Tibial nerve (tissue), 4 donors: ENCODE results near the gene EPHA10. TPM values are rescaled to one million over a fixed set of nuclear protein-coding genes. Genes with fewer than 3 reads are reported as not detected.
A peak's percentile ranks its signal among the peaks of the same experiment; 100 is the strongest.
"Not testable (repeated sequence)": the region's sequence is repeated elsewhere in the genome, so short reads cannot be mapped to it uniquely, and the experiment has no call there.

Source experiments
- DNase-seq, 2 donors: peaks; one replicate each; pipeline ENCODE4 v3.0.0-alpha.2; 2019; ENCODE audit warnings: low spot score in 2 of 2
- H3K27ac ChIP-seq, 4 donors: fragments of 200-600 bp; sonication (generic) in 3 of 4; one replicate each; pipeline ENCODE4 v1.5.1; 2017 to 2019; ENCODE audit warnings: mild to moderate bottlenecking in 1 of 4
- H3K27me3 ChIP-seq, 2 donors: fragments of 200-600 bp; sonication (generic) in 1 of 2; one replicate each; pipeline versions ENCODE4 v1.5.1 to v1.6.0; 2017 to 2019
- H3K36me3 ChIP-seq, 3 donors: fragments of 200-600 bp; sonication (generic); one replicate each; pipeline ENCODE4 v1.5.1; 2018 to 2019
- H3K4me1 ChIP-seq, 4 donors: fragments of 200-600 bp; sonication (generic) in 3 of 4; one replicate each; pipeline ENCODE4 v1.5.1; 2017 to 2019
- H3K4me3 ChIP-seq, 4 donors: fragments of 200-600 bp; sonication (generic) in 3 of 4; one replicate each; pipeline ENCODE4 v1.5.1; 2017 to 2019; ENCODE audit warnings: mild to moderate bottlenecking in 1 of 4, moderate library complexity in 1 of 4
- H3K9me3 ChIP-seq, 4 donors: fragments of 200-600 bp; sonication (generic) in 3 of 4; one replicate each; pipeline ENCODE4 v1.5.1; 2017 to 2019
- CTCF ChIP-seq, 5 experiments: fragments of 200-600 bp in 3 of 5; fragments of 450-650 bp in 2 of 5; sonication (generic) in 3 of 5; IDR thresholded peaks; one replicate each; pipeline ENCODE4 v1.5.1; 2016 to 2019; ENCODE audit warnings: antibody characterized with exemption in 5 of 5, mild to moderate bottlenecking in 3 of 5, moderate library complexity in 2 of 5
- EP300 ChIP-seq, 2 donors: sonication (generic); formaldehyde crosslinking; IDR thresholded peaks; one replicate each; pipeline ENCODE4 v1.6.1; 2017; ENCODE audit warnings: antibody characterized with exemption in 2 of 2, mild to moderate bottlenecking in 1 of 2
- POLR2A ChIP-seq, 2 donors: fragments of 450-650 bp; IDR thresholded peaks; one replicate each; pipeline ENCODE4 v1.6.1; 2017; ENCODE audit warnings: antibody characterized with exemption in 2 of 2, mild to moderate bottlenecking in 2 of 2, moderate library complexity in 2 of 2
- WGBS, 2 donors: methylation state at CpG; one replicate each; pipeline ENCODE4 v1.1.5; 2018; 5-methylcytosine and 5-hydroxymethylcytosine counted together
- total RNA-seq, 4 donors: library from RNA; depleted of rRNA; stranded (reverse); fragments of >200 nt; gene quantifications; one replicate each; pipeline ENCODE4 v1.1.0, GENCODE V29; 2016

Gene EPHA10
- total RNA-seq, 4 donors from 2014 or later: under 0.01 to 0.30 (median 0.21) TPM; not detected in 1

GRCh38 chr1:37792943-37793686 lies 28.2 kb upstream of the EPHA10 start:
- Histone ChIP-seq H3K27ac (no peak overlapping the region), H3K4me1 (peaks cover 0 to 27% (median 15%) of the 10 kb centered on the region in 4 donors), H3K4me3 (peak overlapping the region; percentile 29 to 65 (median 52)), H3K36me3 (peaks cover 0 to 12% (median 0%) of the 10 kb centered on the region in 3 donors), H3K27me3 (peaks cover 0 to 16% of the 10 kb centered on the region in 2 donors), H3K9me3 (no peaks in the 10 kb centered on the region)
- TF ChIP-seq CTCF (IDR thresholded peaks at IDR 0.05) (no peak), POLR2A (IDR thresholded peaks at IDR 0.05) (no peak), EP300 (IDR thresholded peaks at IDR 0.05) (no peak)
- DNase-seq: no peak
- 32 to 40% methylated on average over 21 to 29 of the region's 36 CpGs for WGBS, 2 donors

- H3K27ac ChIP-seq: no peak overlapping the region
- TF ChIP-seq POLR2A (IDR thresholded peaks at IDR 0.05) (no peak), CTCF (IDR thresholded peaks at IDR 0.05) (no peak), EP300 (IDR thresholded peaks at IDR 0.05) (no peak)
- H3K36me3 ChIP-seq: no peaks in the 10 kb centered on the region
- WGBS, 2 donors: 76 to 83% methylated on average over 17 of the region's 17 CpGs
- H3K4me1 ChIP-seq: no peaks in the 10 kb centered on the region
- H3K9me3 ChIP-seq: no peaks in the 10 kb centered on the region
- H3K4me3 ChIP-seq: no peak overlapping the region
- peaks cover 0 to 21% of the 10 kb centered on the region in 2 donors for H3K27me3 ChIP-seq
- no peak for DNase-seq
Observed at GRCh38 chr1:37782491-37782890, 17.6 kb upstream of the EPHA10 start.

- Histone ChIP-seq H3K27ac (no peak overlapping the region), H3K4me1 (no peaks in the 10 kb centered on the region), H3K4me3 (no peak overlapping the region), H3K9me3 (peaks cover 0 to 2% (median 0%) of the 10 kb centered on the region in 4 donors), H3K36me3 (no peaks in the 10 kb centered on the region), H3K27me3 (peaks cover 0 to 12% of the 10 kb centered on the region in 2 donors)
- DNase-seq: no peak
- 90 to 91% methylated on average over 3 of the region's 3 CpGs for WGBS, 2 donors
- TF ChIP-seq POLR2A (IDR thresholded peaks at IDR 0.05) (no peak), EP300 (IDR thresholded peaks at IDR 0.05) (no peak), CTCF (IDR thresholded peaks at IDR 0.05) (no peak)
Observed at GRCh38 chr1:37778654-37779053, 13.7 kb upstream of the EPHA10 start.

- no peak for DNase-seq
- WGBS, 2 donors: 84 to 90% methylated on average over 3 to 4 of the region's 4 CpGs
- Histone ChIP-seq H3K36me3 (no peaks in the 10 kb centered on the region), H3K4me1 (no peaks in the 10 kb centered on the region), H3K27me3 (no peaks in the 10 kb centered on the region), H3K27ac (no peak overlapping the region), H3K9me3 (peaks cover 0 to 9% (median 0%) of the 10 kb centered on the region in 4 donors), H3K4me3 (no peak overlapping the region)
- TF ChIP-seq EP300 (IDR thresholded peaks at IDR 0.05) (no peak), POLR2A (IDR thresholded peaks at IDR 0.05) (no peak), CTCF (IDR thresholded peaks at IDR 0.05) (no peak)
Observed at GRCh38 chr1:37776946-37777516, 12.1 kb upstream of the EPHA10 start.

GRCh38 chr1:37771440-37771839 lies 6.5 kb upstream of the EPHA10 start:
- H3K27me3 ChIP-seq: peaks cover 0 to 30% of the 10 kb centered on the region in 2 donors
- H3K4me3 ChIP-seq, H3K27ac ChIP-seq, H3K9me3 ChIP-seq, H3K36me3 ChIP-seq, H3K4me1 ChIP-seq, DNase-seq: not testable (repeated sequence)
